ENCODE measurements around the gene CCDC9B. TPM values are rescaled to one million over a fixed set of nuclear protein-coding genes. Genes with fewer than 3 reads are reported as not detected.

The CCDC9B gene
- total RNA-seq, 2 donors from 2014 or later: 30.1 to 57.1 TPM

GRCh38 chr15:40332113-40332781 lies 8.5 kb downstream of the CCDC9B start:
- Histone ChIP-seq H3K27me3 (replicated peaks; ENCODE audit: insufficient read depth) (no peaks in the 10 kb centered on the region), H3K4me1 (ENCODE audit: control insufficient read depth in 1 of 2, low read depth in 2 of 2) (peaks cover 60 to 94% of the 10 kb centered on the region in 2 donors), H3K4me3 (no peak overlapping the region), H3K27ac (peak overlapping the region; percentile 34 to 99), H3K9me3 (no peaks in the 10 kb centered on the region), H3K36me3 (no peaks in the 10 kb centered on the region)
- ATAC-seq (ENCODE audit: insufficient number of reproducible peaks, low FRiP score, low read depth): no peak
- no peak for DNase-seq (ENCODE audit: low spot score)
- TF ChIP-seq, protein P1, sequence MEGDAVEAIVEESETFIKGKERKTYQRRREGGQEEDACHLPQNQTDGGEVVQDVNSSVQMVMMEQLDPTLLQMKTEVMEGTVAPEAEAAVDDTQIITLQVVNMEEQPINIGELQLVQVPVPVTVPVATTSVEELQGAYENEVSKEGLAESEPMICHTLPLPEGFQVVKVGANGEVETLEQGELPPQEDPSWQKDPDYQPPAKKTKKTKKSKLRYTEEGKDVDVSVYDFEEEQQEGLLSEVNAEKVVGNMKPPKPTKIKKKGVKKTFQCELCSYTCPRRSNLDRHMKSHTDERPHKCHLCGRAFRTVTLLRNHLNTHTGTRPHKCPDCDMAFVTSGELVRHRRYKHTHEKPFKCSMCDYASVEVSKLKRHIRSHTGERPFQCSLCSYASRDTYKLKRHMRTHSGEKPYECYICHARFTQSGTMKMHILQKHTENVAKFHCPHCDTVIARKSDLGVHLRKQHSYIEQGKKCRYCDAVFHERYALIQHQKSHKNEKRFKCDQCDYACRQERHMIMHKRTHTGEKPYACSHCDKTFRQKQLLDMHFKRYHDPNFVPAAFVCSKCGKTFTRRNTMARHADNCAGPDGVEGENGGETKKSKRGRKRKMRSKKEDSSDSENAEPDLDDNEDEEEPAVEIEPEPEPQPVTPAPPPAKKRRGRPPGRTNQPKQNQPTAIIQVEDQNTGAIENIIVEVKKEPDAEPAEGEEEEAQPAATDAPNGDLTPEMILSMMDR (IDR thresholded peaks at IDR 0.05): no peak

- H3K27ac ChIP-seq: peak overlapping the region; percentile 40 to 99
- H3K4me3 ChIP-seq: no peak overlapping the region
- peaks cover 56 to 94% of the 10 kb centered on the region in 2 donors for H3K4me1 ChIP-seq (ENCODE audit: control insufficient read depth in 1 of 2, low read depth in 2 of 2)
- DNase-seq (ENCODE audit: low spot score): no peak
- no peaks in the 10 kb centered on the region for H3K27me3 ChIP-seq (replicated peaks; ENCODE audit: insufficient read depth)
- no peaks in the 10 kb centered on the region for H3K9me3 ChIP-seq
- ATAC-seq (ENCODE audit: insufficient number of reproducible peaks, low FRiP score, low read depth): no peak
- TF ChIP-seq, protein P1 (IDR thresholded peaks at IDR 0.05): no peak
- H3K36me3 ChIP-seq: no peaks in the 10 kb centered on the region
Observed at GRCh38 chr15:40331637-40332036, 9.1 kb downstream of the CCDC9B start.

GRCh38 chr15:40331026-40331425 lies 9.7 kb downstream of the CCDC9B start:
- peak overlapping the region; percentile 78 to 86 for H3K27ac ChIP-seq
- DNase-seq (ENCODE audit: low spot score): no peak
- peaks cover 56 to 94% of the 10 kb centered on the region in 2 donors for H3K4me1 ChIP-seq (ENCODE audit: control insufficient read depth in 1 of 2, low read depth in 2 of 2)
- no peaks in the 10 kb centered on the region for H3K27me3 ChIP-seq (replicated peaks; ENCODE audit: insufficient read depth)
- TF ChIP-seq, protein P1 (IDR thresholded peaks at IDR 0.05): no peak
- no peaks in the 10 kb centered on the region for H3K36me3 ChIP-seq
- H3K9me3 ChIP-seq: no peaks in the 10 kb centered on the region
- no peak for ATAC-seq (ENCODE audit: insufficient number of reproducible peaks, low FRiP score, low read depth)
- no peak overlapping the region for H3K4me3 ChIP-seq

GRCh38 chr15:40330368-40330836 lies 10.3 kb downstream of the CCDC9B start:
- no peak for ATAC-seq (ENCODE audit: insufficient number of reproducible peaks, low FRiP score, low read depth)
- Histone ChIP-seq H3K4me1 (ENCODE audit: control insufficient read depth in 1 of 2, low read depth in 2 of 2) (peaks cover 57 to 94% of the 10 kb centered on the region in 2 donors), H3K27ac (peak overlapping the region; percentile 78 to 86), H3K9me3 (no peaks in the 10 kb centered on the region), H3K36me3 (no peaks in the 10 kb centered on the region), H3K4me3 (no peak overlapping the region), H3K27me3 (replicated peaks; ENCODE audit: insufficient read depth) (no peaks in the 10 kb centered on the region)
- TF ChIP-seq, protein P1 (IDR thresholded peaks at IDR 0.05): no peak
- peak; percentile 43 for DNase-seq (ENCODE audit: low spot score)

DNA sequence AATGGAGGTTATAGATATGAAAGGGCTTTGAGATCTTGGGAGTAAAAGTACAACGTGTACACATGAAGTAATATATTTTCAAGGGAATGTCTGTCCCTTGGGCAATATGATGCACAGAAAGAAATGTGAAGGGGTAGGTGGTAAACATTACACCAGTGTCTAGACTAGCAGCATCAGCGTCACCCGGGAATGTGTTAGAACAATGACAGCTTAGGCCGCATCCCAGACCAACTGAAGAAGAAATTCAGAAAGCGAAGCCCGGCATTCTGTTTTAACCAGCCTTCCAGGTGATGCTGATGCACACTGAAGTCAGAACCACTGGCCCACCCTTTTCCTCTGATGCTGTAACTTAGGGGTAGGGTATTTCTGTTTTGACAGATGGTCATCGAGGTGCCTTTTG lies 10.9 kb downstream of the CCDC9B start:
- H3K27ac ChIP-seq: peak overlapping the region; percentile 78 to 86
- no peaks in the 10 kb centered on the region for H3K36me3 ChIP-seq
- TF ChIP-seq, protein P1 (IDR thresholded peaks at IDR 0.05): no peak
- no peak overlapping the region for H3K4me3 ChIP-seq
- ATAC-seq (ENCODE audit: insufficient number of reproducible peaks, low FRiP score, low read depth) (no peak), DNase-seq (ENCODE audit: low spot score) (no peak)
- no peaks in the 10 kb centered on the region for H3K9me3 ChIP-seq
- H3K4me1 ChIP-seq (ENCODE audit: control insufficient read depth in 1 of 2, low read depth in 2 of 2): peaks cover 59 to 93% of the 10 kb centered on the region in 2 donors
- H3K27me3 ChIP-seq (replicated peaks; ENCODE audit: insufficient read depth): no peaks in the 10 kb centered on the region

Measured in thoracic aorta (tissue), 2 donors.